SK-N-SH treated with all-trans-retinoic acid at 6 μM for 48 hours (cell line): ENCODE results near the gene ADGRG6.
A peak's percentile ranks its signal among the peaks of the same experiment; 100 is the strongest.

Experiments used
- ATAC-seq: fragments of 200-7000 bp; cut with Tn5 transposase; 3 replicates; pipeline ENCODE4 v1.9.1; 2020; ENCODE audit warnings: mild to moderate bottlenecking, moderate library complexity
- ARNTL ChIP-seq: fragments of 450-650 bp; formaldehyde crosslinking; IDR thresholded peaks from 2 replicates; pipeline ENCODE4 v1.5.0; 2020; ENCODE audit warnings: low read depth, mild to moderate bottlenecking, moderate library complexity, borderline replicate concordance
- CREB5 ChIP-seq: fragments of 250-450 bp; sonication (Bioruptor Pico); IDR thresholded peaks from 2 replicates; pipeline ENCODE4 v1.5.1; 2020; ENCODE audit warnings: low read depth, mild to moderate bottlenecking, moderate library complexity
- CSDC2 ChIP-seq: fragments of 250-450 bp; sonication (Bioruptor Pico); IDR thresholded peaks from 2 replicates; pipeline ENCODE4 v1.5.0; 2020; ENCODE audit warnings: mild to moderate bottlenecking, moderate library complexity
- GLIS3 ChIP-seq: fragments of 250-450 bp; sonication (Bioruptor Pico); IDR thresholded peaks from 2 replicates; pipeline ENCODE4 v1.5.0; 2020; ENCODE audit warnings: mild to moderate bottlenecking, moderate library complexity
- ISL1 ChIP-seq: fragments of 250-450 bp; sonication (Bioruptor Pico); IDR thresholded peaks from 2 replicates; pipeline ENCODE4 v2.1.2; 2022; ENCODE audit warnings: mild to moderate bottlenecking, moderate library complexity
- OSR1 ChIP-seq: fragments of 250-450 bp; sonication (Bioruptor Pico); IDR thresholded peaks from 2 replicates; pipeline ENCODE4 v1.8.0; 2022; ENCODE audit warnings: moderate library complexity, mild to moderate bottlenecking, inconsistent platforms
- PATZ1 ChIP-seq: fragments of 250-450 bp; sonication (Bioruptor Pico); IDR thresholded peaks from 2 replicates; pipeline ENCODE4 v1.8.0; 2020; ENCODE audit warnings: mild to moderate bottlenecking, moderate library complexity, borderline replicate concordance
- PPARA ChIP-seq: fragments of 250-450 bp; sonication (Bioruptor Pico); IDR thresholded peaks from 2 replicates; pipeline ENCODE4 v1.5.0; 2020; ENCODE audit warnings: mild to moderate bottlenecking, borderline replicate concordance
- RARB ChIP-seq: fragments of 250-450 bp; sonication (Bioruptor Pico); IDR thresholded peaks from 2 replicates; pipeline ENCODE4 v1.8.0; 2021; ENCODE audit warnings: mild to moderate bottlenecking, moderate library complexity
- SNAI2 ChIP-seq: fragments of 250-450 bp; sonication (Bioruptor Pico); IDR thresholded peaks from 2 replicates; pipeline ENCODE4 v1.5.0; 2020; ENCODE audit warnings: mild to moderate bottlenecking, moderate library complexity
- TCF4 ChIP-seq: fragments of 250-450 bp; sonication (Bioruptor Pico); IDR thresholded peaks from 2 replicates; pipeline ENCODE4 v1.8.0; 2021; ENCODE audit warnings: mild to moderate bottlenecking, moderate library complexity, borderline replicate concordance
- TOX ChIP-seq: fragments of 250-450 bp; sonication (Bioruptor Pico); IDR thresholded peaks from 2 replicates; pipeline ENCODE4 v1.8.0; 2021; ENCODE audit warnings: mild to moderate bottlenecking, moderate library complexity, borderline replicate concordance
- ZC3H10 ChIP-seq: fragments of 250-450 bp; sonication (Bioruptor Pico); IDR thresholded peaks from 2 replicates; pipeline ENCODE4 v1.5.1; 2021; ENCODE audit warnings: mild to moderate bottlenecking, moderate library complexity
- ZFP3 ChIP-seq: fragments of 250-450 bp; sonication (Bioruptor Pico); IDR thresholded peaks from 2 replicates; pipeline ENCODE4 v1.5.0; 2020; ENCODE audit warnings: mild to moderate bottlenecking, moderate library complexity
- ZFP30 ChIP-seq: fragments of 450-650 bp; formaldehyde crosslinking; IDR thresholded peaks from 2 replicates; pipeline ENCODE4 v1.5.0; 2022; ENCODE audit warnings: mild to moderate bottlenecking, moderate library complexity
- ZNF565 ChIP-seq: fragments of 450-650 bp; formaldehyde crosslinking; conservative IDR thresholded peaks from 2 replicates; pipeline ENCODE4 v1.5.0; 2020; ENCODE audit warnings: low read depth, mild to moderate bottlenecking, moderate library complexity
- ZNF70 ChIP-seq: fragments of 450-650 bp; formaldehyde crosslinking; IDR thresholded peaks from 2 replicates; pipeline ENCODE4 v1.5.0; 2020; ENCODE audit warnings: mild to moderate bottlenecking, moderate library complexity
- TF ChIP-seq, protein P1 (sequence below): fragments of 250-450 bp; sonication (Bioruptor Pico); IDR thresholded peaks from 2 replicates; pipeline ENCODE4 v1.5.1; 2021; ENCODE audit warnings: mild to moderate bottlenecking, moderate library complexity
- TF ChIP-seq, protein P2 (sequence below): fragments of 250-450 bp; sonication (Bioruptor Pico); IDR thresholded peaks from 2 replicates; pipeline ENCODE4 v1.8.0; 2021; ENCODE audit warnings: low read depth, mild to moderate bottlenecking, moderate library complexity, borderline replicate concordance
- TF ChIP-seq, protein P3 (sequence below): fragments of 250-450 bp; sonication (Bioruptor Pico); IDR thresholded peaks from 2 replicates; pipeline ENCODE4 v1.5.0; 2020; ENCODE audit warnings: mild to moderate bottlenecking, moderate library complexity

The ADGRG6 gene

GRCh38 chr6:142300758-142301650, 803 bp upstream of the ADGRG6 start (continued):
- TF ChIP-seq, protein P1, sequence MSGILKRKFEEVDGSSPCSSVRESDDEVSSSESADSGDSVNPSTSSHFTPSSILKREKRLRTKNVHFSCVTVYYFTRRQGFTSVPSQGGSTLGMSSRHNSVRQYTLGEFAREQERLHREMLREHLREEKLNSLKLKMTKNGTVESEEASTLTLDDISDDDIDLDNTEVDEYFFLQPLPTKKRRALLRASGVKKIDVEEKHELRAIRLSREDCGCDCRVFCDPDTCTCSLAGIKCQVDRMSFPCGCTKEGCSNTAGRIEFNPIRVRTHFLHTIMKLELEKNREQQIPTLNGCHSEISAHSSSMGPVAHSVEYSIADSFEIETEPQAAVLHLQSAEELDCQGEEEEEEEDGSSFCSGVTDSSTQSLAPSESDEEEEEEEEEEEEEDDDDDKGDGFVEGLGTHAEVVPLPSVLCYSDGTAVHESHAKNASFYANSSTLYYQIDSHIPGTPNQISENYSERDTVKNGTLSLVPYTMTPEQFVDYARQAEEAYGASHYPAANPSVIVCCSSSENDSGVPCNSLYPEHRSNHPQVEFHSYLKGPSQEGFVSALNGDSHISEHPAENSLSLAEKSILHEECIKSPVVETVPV (CRISPR knock-in tag) = no peak
- no peak for TF ChIP-seq ZFP30 (CRISPR knock-in tag)
- TF ChIP-seq, protein P2, sequence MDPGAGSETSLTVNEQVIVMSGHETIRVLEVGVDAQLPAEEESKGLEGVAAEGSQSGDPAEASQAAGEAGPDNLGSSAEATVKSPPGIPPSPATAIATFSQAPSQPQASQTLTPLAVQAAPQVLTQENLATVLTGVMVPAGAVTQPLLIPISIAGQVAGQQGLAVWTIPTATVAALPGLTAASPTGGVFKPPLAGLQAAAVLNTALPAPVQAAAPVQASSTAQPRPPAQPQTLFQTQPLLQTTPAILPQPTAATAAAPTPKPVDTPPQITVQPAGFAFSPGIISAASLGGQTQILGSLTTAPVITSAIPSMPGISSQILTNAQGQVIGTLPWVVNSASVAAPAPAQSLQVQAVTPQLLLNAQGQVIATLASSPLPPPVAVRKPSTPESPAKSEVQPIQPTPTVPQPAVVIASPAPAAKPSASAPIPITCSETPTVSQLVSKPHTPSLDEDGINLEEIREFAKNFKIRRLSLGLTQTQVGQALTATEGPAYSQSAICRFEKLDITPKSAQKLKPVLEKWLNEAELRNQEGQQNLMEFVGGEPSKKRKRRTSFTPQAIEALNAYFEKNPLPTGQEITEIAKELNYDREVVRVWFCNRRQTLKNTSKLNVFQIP (CRISPR knock-in tag) = no peak
- no peak for TF ChIP-seq TCF4
- no peak for TF ChIP-seq ZNF70 (CRISPR knock-in tag)
- no peak for TF ChIP-seq GLIS3 (CRISPR knock-in tag)

DNA sequence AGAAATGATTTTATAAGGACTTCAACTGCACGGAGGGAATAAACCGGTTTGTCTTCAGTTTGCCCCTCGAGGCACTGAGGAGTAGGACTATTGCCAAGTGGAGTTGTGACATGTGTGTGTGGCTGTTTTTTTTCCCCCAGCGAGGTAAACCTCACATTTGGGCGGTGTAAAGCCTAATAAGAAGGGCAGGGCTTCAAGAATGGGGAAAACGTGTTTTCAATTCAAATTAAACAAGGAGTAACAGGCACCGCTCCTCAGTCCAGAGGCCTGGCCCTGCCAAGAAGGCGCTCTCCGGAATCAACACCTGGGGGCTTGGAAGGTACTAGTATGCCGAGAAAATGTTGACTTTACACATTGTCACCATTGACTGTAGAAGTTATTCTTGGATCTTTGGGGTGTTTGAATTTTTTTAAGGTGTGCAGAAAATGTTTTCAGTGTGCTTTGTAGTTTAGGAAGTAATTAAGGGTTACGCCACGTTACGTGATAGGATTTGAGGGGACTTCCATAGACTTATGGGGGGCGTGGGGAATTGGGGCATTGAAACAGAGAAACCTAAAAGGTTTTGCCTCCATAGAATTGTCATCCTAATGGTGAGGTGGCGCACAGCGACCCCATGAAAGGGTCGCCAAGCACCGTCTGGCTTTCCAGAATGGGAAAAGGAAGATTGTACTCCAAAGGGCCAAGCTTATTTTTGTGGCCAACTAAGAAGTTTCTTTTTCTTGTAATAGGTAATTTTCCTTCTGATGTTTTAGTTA, 791 bp downstream of the ADGRG6 start:
- ATAC-seq = peak; percentile 2
- TF ChIP-seq OSR1 = no peak
- TF ChIP-seq ZFP30 (CRISPR knock-in tag) = no peak
- no peak for TF ChIP-seq ZNF565 (CRISPR knock-in tag)
- TF ChIP-seq CREB5 (CRISPR knock-in tag) = no peak
- TF ChIP-seq TOX (CRISPR knock-in tag) = no peak
- TF ChIP-seq, protein P3, sequence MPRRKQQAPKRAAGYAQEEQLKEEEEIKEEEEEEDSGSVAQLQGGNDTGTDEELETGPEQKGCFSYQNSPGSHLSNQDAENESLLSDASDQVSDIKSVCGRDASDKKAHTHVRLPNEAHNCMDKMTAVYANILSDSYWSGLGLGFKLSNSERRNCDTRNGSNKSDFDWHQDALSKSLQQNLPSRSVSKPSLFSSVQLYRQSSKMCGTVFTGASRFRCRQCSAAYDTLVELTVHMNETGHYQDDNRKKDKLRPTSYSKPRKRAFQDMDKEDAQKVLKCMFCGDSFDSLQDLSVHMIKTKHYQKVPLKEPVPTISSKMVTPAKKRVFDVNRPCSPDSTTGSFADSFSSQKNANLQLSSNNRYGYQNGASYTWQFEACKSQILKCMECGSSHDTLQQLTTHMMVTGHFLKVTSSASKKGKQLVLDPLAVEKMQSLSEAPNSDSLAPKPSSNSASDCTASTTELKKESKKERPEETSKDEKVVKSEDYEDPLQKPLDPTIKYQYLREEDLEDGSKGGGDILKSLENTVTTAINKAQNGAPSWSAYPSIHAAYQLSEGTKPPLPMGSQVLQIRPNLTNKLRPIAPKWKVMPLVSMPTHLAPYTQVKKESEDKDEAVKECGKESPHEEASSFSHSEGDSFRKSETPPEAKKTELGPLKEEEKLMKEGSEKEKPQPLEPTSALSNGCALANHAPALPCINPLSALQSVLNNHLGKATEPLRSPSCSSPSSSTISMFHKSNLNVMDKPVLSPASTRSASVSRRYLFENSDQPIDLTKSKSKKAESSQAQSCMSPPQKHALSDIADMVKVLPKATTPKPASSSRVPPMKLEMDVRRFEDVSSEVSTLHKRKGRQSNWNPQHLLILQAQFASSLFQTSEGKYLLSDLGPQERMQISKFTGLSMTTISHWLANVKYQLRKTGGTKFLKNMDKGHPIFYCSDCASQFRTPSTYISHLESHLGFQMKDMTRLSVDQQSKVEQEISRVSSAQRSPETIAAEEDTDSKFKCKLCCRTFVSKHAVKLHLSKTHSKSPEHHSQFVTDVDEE (CRISPR knock-in tag) = no peak
- TF ChIP-seq PPARA (CRISPR knock-in tag) = no peak
- TF ChIP-seq PATZ1 = no peak
- TF ChIP-seq ZFP3 = no peak
- TF ChIP-seq RARB (CRISPR knock-in tag) = no peak
- TF ChIP-seq TCF4 = no peak
- TF ChIP-seq SNAI2 = no peak
- TF ChIP-seq, protein P1 (CRISPR knock-in tag) = no peak

- no peak for ATAC-seq
- TF ChIP-seq CSDC2 (CRISPR knock-in tag) = no peak
- TF ChIP-seq ISL1 = no peak
- TF ChIP-seq TOX (CRISPR knock-in tag) = no peak
- no peak for TF ChIP-seq SNAI2
- no peak for TF ChIP-seq GLIS3 (CRISPR knock-in tag)
- TF ChIP-seq, protein P3 (CRISPR knock-in tag) = no peak
- TF ChIP-seq ZC3H10 (CRISPR knock-in tag) = no peak
- no peak for TF ChIP-seq ARNTL (CRISPR knock-in tag)
Measured at GRCh38 chr6:142303176-142303533, 1.3 kb downstream of the ADGRG6 start.
